ENCODE data around the gene TCOF1.
A peak's percentile ranks its signal among the peaks of the same experiment; 100 is the strongest.

DNA sequence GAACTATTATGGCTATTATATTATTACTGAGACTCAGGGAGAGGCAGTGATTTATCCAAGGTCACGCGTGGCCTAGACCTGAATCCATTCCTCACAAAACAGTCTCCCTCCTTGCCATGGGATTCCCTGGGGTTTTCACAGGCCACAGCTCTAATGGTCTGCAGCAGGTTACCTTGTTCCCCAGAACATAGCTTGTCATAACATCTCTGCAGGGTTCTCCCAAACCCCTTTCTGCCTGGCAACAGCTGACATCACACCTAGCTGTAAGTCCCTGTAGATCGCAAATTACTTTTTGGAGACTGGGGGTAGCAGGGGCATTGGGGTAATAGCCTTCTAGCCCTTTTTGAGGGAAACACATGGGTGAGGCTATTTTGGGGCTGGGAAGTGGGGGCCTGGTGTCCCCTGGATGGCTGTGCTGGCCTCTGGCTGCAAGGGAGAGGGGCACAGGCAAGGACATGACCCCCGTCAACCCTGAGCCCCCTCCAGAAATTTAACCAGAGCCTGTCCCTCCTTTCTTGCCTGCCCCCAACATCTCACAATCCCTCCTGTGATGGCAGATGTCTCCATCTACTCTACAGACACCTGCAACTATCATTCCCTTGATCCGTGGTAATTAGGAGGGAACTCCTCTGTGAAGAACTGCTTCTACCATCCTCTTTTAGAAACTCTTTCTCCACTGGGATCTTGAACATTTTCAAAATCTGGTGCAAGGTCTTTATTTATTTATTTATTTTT lies 53.9 kb downstream of the TCOF1 start:
- TF ChIP-seq, protein P1, sequence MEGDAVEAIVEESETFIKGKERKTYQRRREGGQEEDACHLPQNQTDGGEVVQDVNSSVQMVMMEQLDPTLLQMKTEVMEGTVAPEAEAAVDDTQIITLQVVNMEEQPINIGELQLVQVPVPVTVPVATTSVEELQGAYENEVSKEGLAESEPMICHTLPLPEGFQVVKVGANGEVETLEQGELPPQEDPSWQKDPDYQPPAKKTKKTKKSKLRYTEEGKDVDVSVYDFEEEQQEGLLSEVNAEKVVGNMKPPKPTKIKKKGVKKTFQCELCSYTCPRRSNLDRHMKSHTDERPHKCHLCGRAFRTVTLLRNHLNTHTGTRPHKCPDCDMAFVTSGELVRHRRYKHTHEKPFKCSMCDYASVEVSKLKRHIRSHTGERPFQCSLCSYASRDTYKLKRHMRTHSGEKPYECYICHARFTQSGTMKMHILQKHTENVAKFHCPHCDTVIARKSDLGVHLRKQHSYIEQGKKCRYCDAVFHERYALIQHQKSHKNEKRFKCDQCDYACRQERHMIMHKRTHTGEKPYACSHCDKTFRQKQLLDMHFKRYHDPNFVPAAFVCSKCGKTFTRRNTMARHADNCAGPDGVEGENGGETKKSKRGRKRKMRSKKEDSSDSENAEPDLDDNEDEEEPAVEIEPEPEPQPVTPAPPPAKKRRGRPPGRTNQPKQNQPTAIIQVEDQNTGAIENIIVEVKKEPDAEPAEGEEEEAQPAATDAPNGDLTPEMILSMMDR (IDR thresholded peaks at IDR 0.05), result no peak
- TF ChIP-seq EP300 (IDR thresholded peaks at IDR 0.05) (no peak), POLR2A (IDR thresholded peaks at IDR 0.05) (peak in 1 of 4 donors; percentile 24), POLR2AphosphoS5 (IDR thresholded peaks at IDR 0.05) (no peak)
